Forelimb muscle (tissue), 1 donor: Measurements from ENCODE around the gene DNAJC11. TPM values are rescaled to one million over a fixed set of nuclear protein-coding genes. Genes with fewer than 3 reads are reported as not detected.
"Not testable (repeated sequence)": the region's sequence is repeated elsewhere in the genome, so short reads cannot be mapped to it uniquely, and the experiment has no call there.

Experiments used
- DNase-seq: peaks from one replicate; pipeline ENCODE4 v3.0.0-alpha.2; 2013; ENCODE audit warnings: low read depth
- polyA plus RNA-seq: library from polyadenylated mRNA; unstranded; fragments of 120-200 nt; gene quantifications from one replicate; pipeline ENCODE4 v1.2.1, GENCODE V29; 2013; ENCODE audit not compliant: insufficient read length

DNAJC11 gene
- polyA plus RNA-seq, 1 donor = 35.0 TPM

- DNase-seq = no peak
These were observed 101.1 kb downstream of the DNAJC11 start for GRCh38 chr1:6600410-6601048.

- not testable (repeated sequence) for DNase-seq
These were observed 101.6 kb downstream of the DNAJC11 start for GRCh38 chr1:6599991-6600390.

- no peak for DNase-seq
These were observed 102.3 kb downstream of the DNAJC11 start for GRCh38 chr1:6599141-6599975.

- no peak for DNase-seq
These were observed 103.9 kb downstream of the DNAJC11 start for GRCh38 chr1:6597777-6598131.

- DNase-seq = no peak
These were observed 104.5 kb downstream of the DNAJC11 start for GRCh38 chr1:6596886-6597776.

- DNase-seq = no peak
These were observed 105.3 kb downstream of the DNAJC11 start for GRCh38 chr1:6596351-6596750.

GRCh38 chr1:6594977-6595740 is 106.5 kb downstream of the DNAJC11 start:
- no peak for DNase-seq

GRCh38 chr1:6593810-6594209 is 107.8 kb downstream of the DNAJC11 start:
- no peak for DNase-seq

GRCh38 chr1:6592865-6593593 is 108.6 kb downstream of the DNAJC11 start:
- DNase-seq = no peak

GRCh38 chr1:6592441-6592840 is 109.2 kb downstream of the DNAJC11 start:
- no peak for DNase-seq

GRCh38 chr1:6591644-6592043 is 110.0 kb downstream of the DNAJC11 start:
- no peak for DNase-seq

- DNase-seq = no peak
These were observed 110.4 kb downstream of the DNAJC11 start for GRCh38 chr1:6591222-6591621.

GRCh38 chr1:6590046-6590445 is 111.6 kb downstream of the DNAJC11 start:
- no peak for DNase-seq

- DNase-seq = no peak
These were observed 112.6 kb downstream of the DNAJC11 start for GRCh38 chr1:6588893-6589520.

GRCh38 chr1:6588128-6588892 is 113.3 kb downstream of the DNAJC11 start:
- DNase-seq = no peak

- no peak for DNase-seq
These were observed 114.2 kb downstream of the DNAJC11 start for GRCh38 chr1:6587261-6588005.

GRCh38 chr1:6586404-6586816 is 115.2 kb downstream of the DNAJC11 start:
- no peak for DNase-seq

- DNase-seq = no peak
These were observed 115.8 kb downstream of the DNAJC11 start for GRCh38 chr1:6585841-6586240.
